ENCODE data around the gene PSME1. TPM values are rescaled to one million over a fixed set of nuclear protein-coding genes. Genes with fewer than 3 reads are reported as not detected.

PSME1 gene
- total and polyA plus RNA-seq, 2 of the 13 experiments (the other 11 are each of a cell fraction or from before 2014, with no cell fraction given), result 159 to 608 TPM

DNA sequence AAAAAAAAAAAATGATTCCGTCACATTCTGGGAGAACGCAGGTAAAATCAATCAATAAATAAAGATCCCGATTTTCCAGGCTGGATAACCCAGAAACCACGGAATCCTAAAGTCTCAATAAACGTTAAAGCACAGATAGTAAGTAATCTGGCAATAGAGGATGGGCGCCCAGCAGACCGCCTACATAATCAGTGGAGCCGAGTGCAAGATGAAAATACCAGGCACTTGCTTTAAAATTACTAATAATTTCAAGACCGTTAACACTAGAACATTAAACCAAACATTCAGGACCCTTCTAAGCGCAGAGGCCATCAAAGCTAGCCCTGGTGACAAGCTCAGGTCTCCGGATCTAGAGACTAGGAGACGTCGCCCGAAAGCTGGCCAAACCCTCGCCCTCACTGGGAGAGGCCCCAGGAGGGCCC, 22.6 kb upstream of the PSME1 start (continued):
- TF ChIP-seq ISX (CRISPR knock-in tag; conservative IDR thresholded peaks at IDR 0.05) (peak; percentile 71; the same call in 1 of the 2 replicates), NR2C2 (CRISPR knock-in tag; IDR thresholded peaks at IDR 0.05; ENCODE audit: borderline replicate concordance) (no peak), CHD4 (IDR thresholded peaks at IDR 0.05; ENCODE audit: borderline replicate concordance, low read length) (peak; percentile 92; the same call in 1 of the 2 replicates), ZNF121 (CRISPR knock-in tag; IDR thresholded peaks at IDR 0.05) (no peak), PBX3 (CRISPR knock-in tag; IDR thresholded peaks at IDR 0.05; ENCODE audit: borderline replicate concordance) (peak; percentile 94; the same call in 1 of the 2 replicates), HOXA7 (CRISPR knock-in tag; IDR thresholded peaks at IDR 0.05) (no peak), ZNF367 (CRISPR knock-in tag; IDR thresholded peaks at IDR 0.05; ENCODE audit: borderline replicate concordance) (0 out of 2 replicates have a peak, but pooled peaks have one; percentile 37), NCOA5 (CRISPR knock-in tag; IDR thresholded peaks at IDR 0.05) (no peak), IRX3 (CRISPR knock-in tag; IDR thresholded peaks at IDR 0.05; ENCODE audit: borderline replicate concordance, low read depth) (no peak), ZBTB37 (CRISPR knock-in tag; IDR thresholded peaks at IDR 0.05) (0 out of 2 replicates have a peak, but pooled peaks have one; percentile 3), MLXIP (CRISPR knock-in tag; IDR thresholded peaks at IDR 0.05; ENCODE audit: borderline replicate concordance) (0 out of 2 replicates have a peak, but pooled peaks have one; percentile 53)
- TF ChIP-seq, protein P1, sequence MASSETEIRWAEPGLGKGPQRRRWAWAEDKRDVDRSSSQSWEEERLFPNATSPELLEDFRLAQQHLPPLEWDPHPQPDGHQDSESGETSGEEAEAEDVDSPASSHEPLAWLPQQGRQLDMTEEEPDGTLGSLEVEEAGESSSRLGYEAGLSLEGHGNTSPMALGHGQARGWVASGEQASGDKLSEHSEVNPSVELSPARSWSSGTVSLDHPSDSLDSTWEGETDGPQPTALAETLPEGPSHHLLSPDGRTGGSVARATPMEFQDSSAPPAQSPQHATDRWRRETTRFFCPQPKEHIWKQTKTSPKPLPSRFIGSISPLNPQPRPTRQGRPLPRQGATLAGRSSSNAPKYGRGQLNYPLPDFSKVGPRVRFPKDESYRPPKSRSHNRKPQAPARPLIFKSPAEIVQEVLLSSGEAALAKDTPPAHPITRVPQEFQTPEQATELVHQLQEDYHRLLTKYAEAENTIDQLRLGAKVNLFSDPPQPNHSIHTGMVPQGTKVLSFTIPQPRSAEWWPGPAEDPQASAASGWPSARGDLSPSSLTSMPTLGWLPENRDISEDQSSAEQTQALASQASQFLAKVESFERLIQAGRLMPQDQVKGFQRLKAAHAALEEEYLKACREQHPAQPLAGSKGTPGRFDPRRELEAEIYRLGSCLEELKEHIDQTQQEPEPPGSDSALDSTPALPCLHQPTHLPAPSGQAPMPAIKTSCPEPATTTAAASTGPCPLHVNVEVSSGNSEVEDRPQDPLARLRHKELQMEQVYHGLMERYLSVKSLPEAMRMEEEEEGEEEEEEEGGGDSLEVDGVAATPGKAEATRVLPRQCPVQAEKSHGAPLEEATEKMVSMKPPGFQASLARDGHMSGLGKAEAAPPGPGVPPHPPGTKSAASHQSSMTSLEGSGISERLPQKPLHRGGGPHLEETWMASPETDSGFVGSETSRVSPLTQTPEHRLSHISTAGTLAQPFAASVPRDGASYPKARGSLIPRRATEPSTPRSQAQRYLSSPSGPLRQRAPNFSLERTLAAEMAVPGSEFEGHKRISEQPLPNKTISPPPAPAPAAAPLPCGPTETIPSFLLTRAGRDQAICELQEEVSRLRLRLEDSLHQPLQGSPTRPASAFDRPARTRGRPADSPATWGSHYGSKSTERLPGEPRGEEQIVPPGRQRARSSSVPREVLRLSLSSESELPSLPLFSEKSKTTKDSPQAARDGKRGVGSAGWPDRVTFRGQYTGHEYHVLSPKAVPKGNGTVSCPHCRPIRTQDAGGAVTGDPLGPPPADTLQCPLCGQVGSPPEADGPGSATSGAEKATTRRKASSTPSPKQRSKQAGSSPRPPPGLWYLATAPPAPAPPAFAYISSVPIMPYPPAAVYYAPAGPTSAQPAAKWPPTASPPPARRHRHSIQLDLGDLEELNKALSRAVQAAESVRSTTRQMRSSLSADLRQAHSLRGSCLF (CRISPR knock-in tag; IDR thresholded peaks at IDR 0.05; ENCODE audit: borderline replicate concordance), result 0 out of 2 replicates have a peak, but pooled peaks have one; percentile 83

Data from HepG2 (cell line).